Ectodermal cell (in vitro differentiated cells): ENCODE data around the gene TENT5A.

Experiments
- H3K27ac ChIP-seq: 2 replicates; pipeline ENCODE4 v1.7.0; 2013; ENCODE audit warnings: mild to moderate bottlenecking, low read depth, low read length; ENCODE audit not compliant: insufficient read depth, poor library complexity, severe bottlenecking
- H3K27me3 ChIP-seq: 2 replicates; pipeline ENCODE4 v1.7.0; 2013; ENCODE audit warnings: mild to moderate bottlenecking, low read length; ENCODE audit not compliant: insufficient read depth, control insufficient read depth, poor library complexity, severe bottlenecking
- H3K36me3 ChIP-seq: one replicate; pipeline ENCODE4 v1.7.0; 2013; ENCODE audit warnings: low read length; ENCODE audit not compliant: control insufficient read depth, insufficient read depth
- H3K4me1 ChIP-seq: one replicate; pipeline ENCODE4 v1.7.0; 2013; ENCODE audit warnings: low read length; ENCODE audit not compliant: control insufficient read depth, insufficient read depth
- H3K4me3 ChIP-seq: 2 replicates; pipeline ENCODE4 v1.7.0; 2013; ENCODE audit warnings: low read depth, low read length, control low read depth; ENCODE audit not compliant: insufficient read depth
- H3K9me3 ChIP-seq: 2 replicates; pipeline ENCODE4 v1.7.0; 2013; ENCODE audit warnings: mild to moderate bottlenecking, low read length, moderate library complexity; ENCODE audit not compliant: control insufficient read depth
- WGBS, 2 experiments: methylation state at CpG; one replicate each; pipeline ENCODE4 v1.1.7; 2013; ENCODE audit warnings: missing lambda C conversion rate in 2 of 2; 5-methylcytosine and 5-hydroxymethylcytosine counted together

Gene TENT5A

DNA sequence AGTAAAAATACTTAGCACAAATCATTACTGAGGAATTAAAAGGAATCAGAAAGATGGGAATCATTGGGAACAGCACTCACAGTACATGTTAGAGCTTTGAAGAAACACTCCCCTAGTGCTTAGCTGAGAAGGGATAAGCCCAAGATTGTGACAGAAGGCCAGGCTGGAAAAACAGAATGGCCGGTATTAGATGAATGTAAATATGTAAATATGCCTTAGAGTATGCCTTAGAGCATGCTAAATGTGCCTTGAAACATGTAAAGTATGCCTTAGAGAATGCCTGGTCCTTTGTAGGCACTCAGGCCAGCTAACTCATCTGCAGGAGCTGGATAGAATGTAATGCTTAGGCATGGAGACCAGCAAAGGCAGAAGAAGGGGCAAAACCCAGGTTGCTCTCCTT is 10.6 kb upstream of the TENT5A start:
- Histone ChIP-seq H3K27ac (no peak overlapping the region), H3K4me3 (no peak overlapping the region), H3K27me3 (no peaks in the 10 kb centered on the region), H3K9me3 (no peaks in the 10 kb centered on the region), H3K36me3 (no peaks in the 10 kb centered on the region), H3K4me1 (no peaks in the 10 kb centered on the region)
- WGBS, 2 experiments = 89 to 91% methylated on average over 1 of the region's 1 CpG

DNA sequence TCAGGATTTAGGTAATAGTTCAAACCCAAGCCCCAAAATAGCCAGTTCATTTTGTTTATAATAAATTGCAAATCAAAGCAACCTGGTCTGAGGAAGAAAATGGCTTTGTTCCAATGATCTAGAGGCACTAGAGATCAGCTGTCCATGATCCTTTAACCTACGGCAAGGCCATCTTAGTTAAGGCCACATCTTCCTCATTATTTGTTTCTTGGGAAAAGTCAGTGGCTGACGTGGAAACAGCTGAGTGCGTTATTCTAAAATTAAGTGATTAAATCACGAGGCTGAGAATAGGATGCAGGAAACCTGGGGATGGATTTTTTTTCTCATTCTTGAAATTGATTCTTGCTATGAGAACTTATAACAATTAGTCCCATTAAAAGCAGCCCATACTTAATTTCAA is 10.1 kb upstream of the TENT5A start:
- Histone ChIP-seq H3K9me3 (no peaks in the 10 kb centered on the region), H3K4me1 (no peaks in the 10 kb centered on the region), H3K27ac (no peak overlapping the region), H3K36me3 (no peaks in the 10 kb centered on the region), H3K27me3 (no peaks in the 10 kb centered on the region), H3K4me3 (no peak overlapping the region)
- 95 to 97% methylated on average over 4 of the region's 4 CpGs for WGBS, 2 experiments

DNA sequence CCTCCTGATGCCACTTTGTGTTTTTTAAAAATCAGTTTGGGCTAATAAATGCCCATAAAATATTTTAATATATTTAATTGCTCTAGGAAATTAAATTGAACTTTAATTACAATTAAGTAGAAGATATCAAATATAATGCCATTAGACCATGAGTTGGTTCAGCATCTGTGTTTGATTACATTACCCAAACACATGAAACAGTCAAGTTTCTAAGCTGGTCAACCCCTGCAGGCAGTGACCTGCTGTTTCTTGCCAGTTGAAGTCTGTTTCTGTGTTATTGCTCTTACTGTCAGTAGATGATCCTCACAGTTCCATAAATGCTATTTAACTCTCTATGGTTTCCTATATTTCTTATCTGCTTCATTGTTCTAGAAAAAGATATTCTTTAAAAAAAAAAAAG is 9.7 kb upstream of the TENT5A start:
- Histone ChIP-seq H3K27me3 (no peaks in the 10 kb centered on the region), H3K27ac (no peak overlapping the region), H3K4me1 (no peaks in the 10 kb centered on the region), H3K9me3 (no peaks in the 10 kb centered on the region), H3K36me3 (no peaks in the 10 kb centered on the region), H3K4me3 (no peak overlapping the region)

DNA sequence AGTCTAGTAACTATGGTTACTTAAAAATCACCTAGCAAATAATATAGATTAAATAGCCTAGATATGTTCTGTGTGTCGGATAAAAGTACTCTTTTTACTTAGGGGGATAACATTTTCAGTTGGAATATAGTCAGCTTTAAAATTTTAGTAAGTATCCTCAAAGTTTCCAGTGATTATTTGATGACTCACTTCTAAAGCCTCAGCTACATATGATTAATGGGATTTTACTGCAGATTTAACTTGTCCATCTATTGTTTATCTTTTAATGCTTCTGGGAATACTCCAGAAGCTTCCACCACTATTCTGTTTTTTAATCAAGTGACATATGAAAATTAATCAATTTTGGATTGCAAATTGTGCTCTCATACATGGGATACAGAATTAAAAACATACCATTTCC is 8.7 kb upstream of the TENT5A start:
- Histone ChIP-seq H3K36me3 (no peaks in the 10 kb centered on the region), H3K9me3 (no peaks in the 10 kb centered on the region), H3K4me3 (no peak overlapping the region), H3K27me3 (no peaks in the 10 kb centered on the region), H3K4me1 (no peaks in the 10 kb centered on the region), H3K27ac (no peak overlapping the region)
- WGBS, 2 experiments = 100% methylated on average over 1 of the region's 1 CpG; no CpG with 5 or more reads in 1 of the 2 experiments

DNA sequence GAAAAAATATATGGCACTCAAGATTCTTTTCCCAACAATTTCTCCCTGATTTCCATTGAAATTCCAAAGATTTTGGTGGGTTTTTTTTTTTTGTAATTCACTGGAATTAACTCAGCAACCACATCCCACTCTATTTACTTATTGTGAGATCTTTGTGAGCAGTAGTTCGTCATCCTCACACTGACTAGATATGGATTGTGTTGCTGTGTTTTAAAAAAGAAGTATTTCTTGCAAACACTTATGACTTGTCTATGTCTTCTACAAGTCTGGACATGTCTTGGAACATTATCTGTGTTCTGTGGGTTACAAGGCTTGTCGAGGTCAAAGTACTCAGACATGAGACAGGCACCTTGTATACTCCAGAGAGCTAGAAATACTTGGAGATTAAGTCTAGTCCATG is 7.3 kb upstream of the TENT5A start:
- H3K4me3 ChIP-seq = no peak overlapping the region
- H3K9me3 ChIP-seq = no peaks in the 10 kb centered on the region
- 85 to 100% methylated on average over 1 to 2 of the region's 2 CpGs for WGBS, 2 experiments
- no peak overlapping the region for H3K27ac ChIP-seq
- H3K36me3 ChIP-seq = no peaks in the 10 kb centered on the region
- peaks cover 6% of the 10 kb centered on the region for H3K27me3 ChIP-seq
- no peaks in the 10 kb centered on the region for H3K4me1 ChIP-seq

DNA sequence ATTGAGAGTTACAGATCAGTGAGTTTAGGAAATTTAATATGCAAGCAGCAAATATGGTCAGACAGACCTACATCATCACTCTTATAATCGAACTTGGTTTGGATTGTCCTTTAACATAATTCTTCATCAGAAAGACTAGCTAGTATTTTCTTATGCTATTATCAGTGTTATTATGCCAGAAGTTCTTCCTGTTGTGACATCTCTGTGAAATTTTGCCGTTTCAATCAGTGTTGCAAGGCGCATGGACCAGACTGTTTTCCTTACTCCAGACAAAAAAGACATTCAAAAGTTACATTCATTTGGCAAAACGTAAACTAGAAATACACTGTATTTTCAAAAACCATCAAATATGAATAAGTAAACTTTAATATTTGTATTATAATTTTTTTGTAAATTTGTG is 5.7 kb upstream of the TENT5A start:
- WGBS, 2 experiments = 96 to 98% methylated on average over 3 to 4 of the region's 4 CpGs
- Histone ChIP-seq H3K27me3 (peaks cover 20% of the 10 kb centered on the region), H3K27ac (no peak overlapping the region), H3K4me3 (no peak overlapping the region), H3K4me1 (no peaks in the 10 kb centered on the region), H3K9me3 (no peaks in the 10 kb centered on the region), H3K36me3 (no peaks in the 10 kb centered on the region)

DNA sequence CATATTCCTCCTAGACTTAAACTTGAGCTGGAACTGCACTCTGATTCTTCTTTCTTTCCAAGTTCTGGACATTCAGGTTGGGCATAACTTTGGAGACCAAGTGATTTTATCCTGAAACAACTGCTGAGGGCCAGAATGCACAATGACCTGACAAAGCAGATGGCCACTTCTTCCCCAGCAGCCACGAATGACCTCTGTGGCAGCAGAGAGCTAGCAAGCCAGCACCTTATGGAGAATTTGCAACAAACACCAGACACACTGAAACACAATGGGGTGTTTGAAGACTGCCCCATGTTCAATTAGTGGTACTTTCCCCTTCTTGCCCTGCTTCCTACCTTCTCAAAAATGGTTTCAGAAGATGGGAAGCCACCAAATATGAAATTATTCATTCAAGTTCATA is 4.2 kb upstream of the TENT5A start:
- WGBS, 2 experiments = 45 to 48% methylated on average over 1 of the region's 1 CpG
- Histone ChIP-seq H3K9me3 (no peaks in the 10 kb centered on the region), H3K4me3 (no peak overlapping the region), H3K27me3 (peaks cover 26% of the 10 kb centered on the region), H3K4me1 (no peaks in the 10 kb centered on the region), H3K27ac (no peak overlapping the region), H3K36me3 (no peaks in the 10 kb centered on the region)

DNA sequence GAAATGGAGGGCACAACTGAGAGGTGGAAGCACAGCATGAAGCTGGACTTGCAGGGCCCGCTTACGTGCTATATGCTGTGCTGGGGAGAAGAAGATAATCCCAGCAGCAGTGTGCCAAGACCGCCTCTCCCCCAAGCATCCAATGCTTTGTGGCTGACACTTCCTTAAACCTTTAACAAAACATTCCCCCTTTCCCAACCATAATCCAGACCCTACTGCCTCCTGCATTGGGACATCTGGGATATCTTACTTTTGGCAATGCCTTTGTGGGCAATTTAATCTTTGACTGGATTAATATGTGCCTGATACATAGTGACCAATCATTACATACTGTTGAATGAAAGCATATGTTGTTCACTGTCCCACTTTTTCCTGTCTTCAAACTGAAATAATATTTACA is 3.1 kb upstream of the TENT5A start:
- Histone ChIP-seq H3K27ac (no peak overlapping the region), H3K4me1 (no peaks in the 10 kb centered on the region), H3K27me3 (peaks cover 38% of the 10 kb centered on the region), H3K36me3 (no peaks in the 10 kb centered on the region), H3K4me3 (no peak overlapping the region), H3K9me3 (no peaks in the 10 kb centered on the region)
- WGBS, 2 experiments = 55 to 61% methylated on average over 3 of the region's 3 CpGs

DNA sequence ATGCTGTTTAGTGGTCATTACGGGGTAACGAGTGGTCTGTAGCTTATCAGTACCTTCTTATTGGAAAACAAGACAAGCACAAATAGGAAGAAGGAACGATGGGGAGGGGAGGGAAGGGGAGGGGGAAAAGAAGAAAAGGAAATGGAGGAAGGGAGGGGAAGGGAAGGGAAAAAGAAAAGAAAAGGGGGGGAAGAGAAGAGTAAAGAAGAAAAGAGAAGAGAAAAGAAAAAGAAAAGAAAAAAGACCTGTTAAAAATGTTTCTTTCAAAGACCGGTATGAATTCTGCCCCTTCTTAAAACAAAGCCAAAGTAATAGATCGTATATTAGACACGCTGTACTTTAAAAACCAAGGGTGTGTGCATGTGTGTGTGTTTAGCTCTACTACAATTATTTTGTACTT is 2.4 kb upstream of the TENT5A start:
- Histone ChIP-seq H3K4me1 (no peaks in the 10 kb centered on the region), H3K27ac (no peak overlapping the region), H3K36me3 (no peaks in the 10 kb centered on the region), H3K9me3 (no peaks in the 10 kb centered on the region), H3K4me3 (no peak overlapping the region), H3K27me3 (peaks cover 42% of the 10 kb centered on the region)
- 87 to 93% methylated on average over 5 of the region's 6 CpGs for WGBS, 2 experiments

DNA sequence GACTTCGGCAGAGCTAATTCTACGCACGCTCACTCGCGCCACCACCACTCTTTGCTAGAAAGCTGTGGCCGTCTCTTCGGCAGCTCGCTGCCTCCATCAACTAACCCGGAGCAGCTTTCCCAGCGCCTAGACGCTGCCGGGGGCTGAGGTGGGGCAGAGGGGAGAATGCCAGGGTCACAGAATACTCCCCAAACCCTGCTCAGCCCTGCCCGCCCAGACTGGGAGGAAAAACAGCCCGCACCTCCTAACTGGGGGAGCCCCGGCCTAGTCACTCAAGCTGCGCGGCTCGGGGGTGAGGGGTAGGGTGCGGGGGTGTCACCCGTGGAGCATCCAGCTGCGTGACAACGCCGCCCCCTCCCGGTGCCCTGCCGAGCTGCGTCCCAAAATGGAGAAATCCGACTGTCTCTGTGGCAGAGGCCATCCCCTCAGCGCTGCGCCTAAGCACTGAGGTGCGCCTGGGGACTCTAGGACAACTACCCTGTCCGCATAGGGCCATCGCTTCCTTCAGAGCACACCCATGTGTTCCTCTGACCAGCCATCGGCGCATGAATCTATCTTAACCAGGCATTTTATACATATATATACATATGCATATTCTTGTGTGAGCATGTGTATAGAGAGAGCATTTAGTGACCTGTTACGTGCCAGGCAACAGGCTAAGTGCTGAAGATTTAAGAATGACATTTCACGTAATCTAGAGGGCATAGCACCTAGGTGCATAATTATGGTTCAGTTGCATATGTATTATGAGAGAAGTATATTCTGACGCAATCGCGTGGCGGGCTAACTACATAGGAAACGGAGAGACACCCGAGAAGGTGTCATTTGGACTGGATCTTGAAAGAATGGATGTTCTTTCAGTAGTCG is 1.5 kb upstream of the TENT5A start:
- Histone ChIP-seq H3K27ac (no peak overlapping the region), H3K36me3 (no peaks in the 10 kb centered on the region), H3K9me3 (no peaks in the 10 kb centered on the region), H3K27me3 (peaks cover 42% of the 10 kb centered on the region), H3K4me1 (no peaks in the 10 kb centered on the region), H3K4me3 (peak overlapping the region; percentile 77)
- 26% methylated on average over 41 to 43 of the region's 43 CpGs for WGBS, 2 experiments
